Adrenal gland (tissue), 5 donors: ENCODE data around the gene LMO7.

Experiments used
- POLR2A ChIP-seq, 2 donors: fragments of 450-650 bp; IDR thresholded peaks; one replicate each; pipeline ENCODE4 v1.6.1; 2017; ENCODE audit warnings: antibody characterized with exemption in 2 of 2, mild to moderate bottlenecking in 2 of 2, moderate library complexity in 1 of 2
- TF ChIP-seq, protein P1 (sequence below), 6 experiments: fragments of 450-650 bp in 4 of 6; fragments of 200-600 bp in 2 of 6; sonication (generic) in 1 of 6; IDR thresholded peaks; 1 replicate in 5 of 6; 2 replicates in 1 of 6; pipeline versions ENCODE4 v1.5.1 to v1.8.0; 2016 to 2021; ENCODE audit warnings: antibody characterized with exemption in 6 of 6, mild to moderate bottlenecking in 2 of 6, moderate library complexity in 1 of 6
- donor health status: DM: no; HTN: no; CAD: no.

- TF ChIP-seq POLR2A (IDR thresholded peaks at IDR 0.05): no peak
- TF ChIP-seq, protein P1, sequence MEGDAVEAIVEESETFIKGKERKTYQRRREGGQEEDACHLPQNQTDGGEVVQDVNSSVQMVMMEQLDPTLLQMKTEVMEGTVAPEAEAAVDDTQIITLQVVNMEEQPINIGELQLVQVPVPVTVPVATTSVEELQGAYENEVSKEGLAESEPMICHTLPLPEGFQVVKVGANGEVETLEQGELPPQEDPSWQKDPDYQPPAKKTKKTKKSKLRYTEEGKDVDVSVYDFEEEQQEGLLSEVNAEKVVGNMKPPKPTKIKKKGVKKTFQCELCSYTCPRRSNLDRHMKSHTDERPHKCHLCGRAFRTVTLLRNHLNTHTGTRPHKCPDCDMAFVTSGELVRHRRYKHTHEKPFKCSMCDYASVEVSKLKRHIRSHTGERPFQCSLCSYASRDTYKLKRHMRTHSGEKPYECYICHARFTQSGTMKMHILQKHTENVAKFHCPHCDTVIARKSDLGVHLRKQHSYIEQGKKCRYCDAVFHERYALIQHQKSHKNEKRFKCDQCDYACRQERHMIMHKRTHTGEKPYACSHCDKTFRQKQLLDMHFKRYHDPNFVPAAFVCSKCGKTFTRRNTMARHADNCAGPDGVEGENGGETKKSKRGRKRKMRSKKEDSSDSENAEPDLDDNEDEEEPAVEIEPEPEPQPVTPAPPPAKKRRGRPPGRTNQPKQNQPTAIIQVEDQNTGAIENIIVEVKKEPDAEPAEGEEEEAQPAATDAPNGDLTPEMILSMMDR (IDR thresholded peaks at IDR 0.05): no peak
These were observed 134.5 kb downstream of the LMO7 start for GRCh38 chr13:75770592-75771011.
